Left kidney (tissue), 2 donors: Measurements from ENCODE around the gene MORN1. TPM values are rescaled to one million over a fixed set of nuclear protein-coding genes. Genes with fewer than 3 reads are reported as not detected.

Experiments used
- DNase-seq: peaks from one replicate; pipeline ENCODE4 v3.0.0-alpha.2; 2013
- polyA plus RNA-seq: library from polyadenylated mRNA; unstranded; fragments of 120-200 nt; gene quantifications from one replicate; pipeline ENCODE4 v1.2.1, GENCODE V29; 2013; ENCODE audit not compliant: insufficient read length

MORN1 gene
- polyA plus RNA-seq, 1 donor: 16.1 TPM

DNA sequence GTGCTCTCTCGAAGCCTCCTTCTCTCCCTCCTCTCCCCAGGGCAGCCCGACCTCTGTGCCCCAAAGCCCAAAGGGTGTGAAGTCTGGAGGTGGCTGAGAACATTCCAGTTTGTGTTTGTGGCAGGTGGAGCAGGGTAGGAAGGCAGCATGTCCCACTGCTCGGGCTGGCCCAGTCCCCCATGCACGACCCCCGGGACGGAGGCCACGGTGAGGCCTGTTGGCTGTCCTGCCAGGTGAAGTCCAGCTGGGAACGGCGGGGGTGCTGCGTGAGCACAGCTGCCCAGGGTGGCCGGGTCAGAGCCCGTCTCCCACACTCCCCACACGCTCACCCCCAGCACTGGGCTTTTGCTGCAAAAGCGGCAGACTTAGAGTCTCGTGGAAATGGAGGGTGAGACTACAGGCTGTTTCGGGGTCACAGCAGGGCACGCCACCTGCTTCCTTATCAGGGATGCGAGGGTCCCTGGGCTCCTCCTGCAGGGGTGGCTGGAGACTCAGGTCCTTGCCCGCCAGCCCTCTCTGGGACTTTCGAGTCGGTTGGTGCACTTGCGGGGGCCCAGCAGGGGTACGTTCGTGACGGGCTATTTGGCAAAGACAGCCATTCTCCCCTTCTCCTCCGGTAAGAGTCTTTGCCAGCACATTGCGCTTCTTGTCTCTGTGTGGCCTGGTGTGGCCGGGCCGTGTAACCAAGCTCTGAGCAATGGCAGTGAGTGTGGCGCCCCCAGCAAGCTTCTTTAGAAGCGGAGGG lies 40.3 kb downstream of the MORN1 start:
- DNase-seq: no peak

DNA sequence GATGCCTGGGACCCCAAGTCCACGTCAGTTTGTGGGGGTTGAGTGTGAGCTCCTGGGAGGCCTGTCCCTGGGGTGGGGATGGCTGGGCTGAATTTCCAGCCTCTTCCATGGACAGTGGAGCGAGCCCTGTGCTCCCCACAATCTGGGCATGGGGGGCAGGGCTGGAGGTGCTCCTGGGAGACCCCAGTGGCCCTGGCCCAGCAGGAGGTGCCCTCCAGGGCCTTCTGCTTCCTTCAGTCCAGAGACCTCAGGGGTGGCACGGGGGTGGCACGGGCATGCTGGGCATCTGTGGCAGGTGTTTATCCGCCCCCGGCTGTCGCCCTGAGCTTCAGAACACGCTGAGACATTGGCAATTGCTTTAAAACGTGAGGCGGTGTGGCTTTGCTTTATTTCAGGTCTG lies 40.9 kb downstream of the MORN1 start:
- DNase-seq: no peak

DNA sequence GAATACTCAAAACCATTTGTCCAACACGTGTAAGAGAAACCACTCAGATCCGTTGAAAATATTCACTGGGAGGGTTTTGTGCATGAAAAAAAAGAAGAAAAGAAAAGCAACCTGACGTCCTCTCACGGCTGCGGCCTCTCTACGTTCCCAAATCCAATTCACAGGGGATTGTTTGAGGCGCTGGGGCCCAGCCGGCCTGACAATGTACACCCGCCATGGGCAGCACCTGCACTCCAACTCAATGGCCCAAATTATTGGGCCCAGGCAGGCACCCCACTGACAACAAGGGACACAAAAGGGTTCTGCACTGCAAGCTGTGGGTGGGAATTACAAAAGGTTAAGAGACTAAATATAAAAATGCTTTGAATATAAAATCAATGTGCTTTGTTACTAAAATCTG lies 41.5 kb downstream of the MORN1 start:
- no peak for DNase-seq

DNA sequence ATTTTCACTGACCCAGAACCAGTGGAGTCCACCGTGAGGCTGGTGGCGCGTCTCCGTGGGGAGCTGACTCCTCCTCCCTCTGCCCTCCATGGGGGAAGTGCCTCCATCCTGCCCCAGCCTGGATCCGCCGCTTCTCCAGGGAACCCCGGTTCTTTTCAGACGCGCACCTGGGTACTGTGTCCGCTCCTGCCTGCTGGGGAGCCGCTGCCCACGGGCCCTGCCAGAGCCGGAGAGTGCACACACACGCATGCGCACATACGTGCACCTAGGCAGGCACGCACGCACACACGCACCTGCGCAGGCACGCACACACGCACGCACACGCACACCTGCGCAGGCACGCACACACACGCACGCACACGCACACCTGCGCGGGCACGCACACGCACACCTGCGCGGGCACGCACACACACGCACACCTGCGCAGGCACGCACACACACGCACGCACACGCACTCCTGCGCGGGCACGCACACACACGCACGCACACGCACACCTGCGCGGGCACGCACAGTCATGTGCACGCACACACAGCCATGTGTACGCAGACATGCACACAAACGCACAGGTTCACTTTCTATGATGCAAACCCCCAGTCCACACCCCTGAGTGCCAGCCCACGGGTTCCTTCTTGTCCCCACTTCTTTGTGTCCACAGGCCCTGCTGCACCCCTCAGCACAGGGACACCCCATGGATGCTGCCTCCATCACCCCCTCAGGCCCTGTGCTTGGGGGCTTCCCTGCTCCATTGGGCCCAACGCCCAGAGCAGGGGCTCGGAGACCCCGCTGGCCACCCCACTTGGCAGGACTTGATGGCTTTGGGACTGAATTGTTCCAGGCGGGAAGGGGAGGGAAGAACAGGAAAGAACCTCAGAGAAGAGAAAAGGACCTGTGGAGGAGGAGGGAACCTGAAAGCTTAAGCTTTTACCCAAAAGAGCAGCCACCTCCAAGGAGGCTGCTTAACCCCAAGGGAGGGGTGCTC lies 42.7 kb downstream of the MORN1 start:
- DNase-seq: no peak

DNA sequence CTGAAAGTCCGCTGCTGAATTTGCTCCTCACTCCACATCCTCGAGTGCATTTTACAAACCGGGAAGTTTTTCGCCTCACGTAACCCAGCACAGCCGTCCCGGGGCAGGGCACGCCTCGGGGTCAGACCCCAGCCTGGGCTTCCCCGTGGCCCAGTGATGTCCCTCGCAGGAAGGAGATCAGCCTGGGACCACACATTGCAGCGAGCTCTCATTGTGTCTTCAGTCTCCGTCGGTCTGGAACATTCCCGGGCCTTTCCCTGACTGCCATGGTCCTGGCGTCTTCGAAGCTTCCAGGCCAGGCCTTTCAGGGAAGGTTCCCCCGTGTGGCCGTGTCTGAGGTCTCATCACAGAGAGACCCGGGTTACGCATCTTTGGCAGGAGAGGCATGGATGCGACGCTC lies 43.5 kb downstream of the MORN1 start:
- DNase-seq: no peak

DNA sequence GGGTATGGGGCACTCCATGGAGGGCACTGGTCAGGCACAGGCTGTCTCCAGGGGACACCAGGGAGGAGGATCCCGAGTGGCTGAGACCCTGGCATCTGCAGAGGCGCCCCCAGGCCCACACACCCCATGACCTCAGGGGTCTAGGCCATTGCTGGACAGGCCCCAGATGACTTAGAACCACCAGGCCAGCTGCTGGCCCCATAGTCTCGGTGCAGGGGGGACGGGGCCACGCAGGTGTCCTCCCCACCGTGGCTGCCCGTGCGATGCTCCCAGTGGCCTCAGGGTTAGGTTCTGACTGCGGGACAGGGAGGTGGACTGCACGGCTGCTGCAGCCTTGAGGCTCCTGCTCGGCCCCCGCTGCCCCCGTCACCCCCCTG lies 44.0 kb downstream of the MORN1 start:
- no peak for DNase-seq

DNA sequence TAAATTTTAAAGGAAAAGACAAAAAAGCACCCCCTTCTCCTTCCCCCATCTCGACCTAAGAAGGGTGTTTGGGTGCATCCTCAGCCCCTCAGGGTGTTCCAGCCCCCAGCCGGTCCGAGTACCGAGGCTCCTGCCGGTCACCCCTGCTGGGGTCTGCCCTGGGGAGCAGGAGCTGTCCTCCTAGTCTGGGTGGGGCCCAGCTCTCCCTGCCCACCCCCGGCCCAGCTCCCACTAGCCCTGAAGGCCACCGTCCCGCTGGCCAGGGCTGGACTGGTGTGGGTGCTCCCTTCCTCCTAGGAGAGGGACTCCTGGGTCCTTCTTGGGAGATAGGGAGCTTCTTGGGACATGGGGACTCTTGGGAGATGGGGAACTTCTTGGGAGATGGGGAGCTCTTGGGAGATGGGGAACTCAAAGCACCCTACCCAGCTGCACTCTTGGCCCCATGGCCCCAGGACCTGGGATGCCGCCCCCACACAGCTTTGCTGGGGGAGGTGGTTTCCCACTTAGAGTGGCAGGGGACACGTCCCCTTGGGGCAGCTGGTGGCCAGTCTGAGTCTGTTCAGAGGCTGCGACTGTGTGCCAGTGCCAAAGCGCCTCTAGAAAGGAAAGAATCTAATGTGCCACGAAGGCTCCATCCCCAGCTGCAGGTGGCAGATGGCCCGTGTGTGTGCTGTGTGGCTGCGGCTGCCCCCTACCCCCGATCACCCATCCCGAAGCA lies 44.5 kb downstream of the MORN1 start:
- no peak for DNase-seq

DNA sequence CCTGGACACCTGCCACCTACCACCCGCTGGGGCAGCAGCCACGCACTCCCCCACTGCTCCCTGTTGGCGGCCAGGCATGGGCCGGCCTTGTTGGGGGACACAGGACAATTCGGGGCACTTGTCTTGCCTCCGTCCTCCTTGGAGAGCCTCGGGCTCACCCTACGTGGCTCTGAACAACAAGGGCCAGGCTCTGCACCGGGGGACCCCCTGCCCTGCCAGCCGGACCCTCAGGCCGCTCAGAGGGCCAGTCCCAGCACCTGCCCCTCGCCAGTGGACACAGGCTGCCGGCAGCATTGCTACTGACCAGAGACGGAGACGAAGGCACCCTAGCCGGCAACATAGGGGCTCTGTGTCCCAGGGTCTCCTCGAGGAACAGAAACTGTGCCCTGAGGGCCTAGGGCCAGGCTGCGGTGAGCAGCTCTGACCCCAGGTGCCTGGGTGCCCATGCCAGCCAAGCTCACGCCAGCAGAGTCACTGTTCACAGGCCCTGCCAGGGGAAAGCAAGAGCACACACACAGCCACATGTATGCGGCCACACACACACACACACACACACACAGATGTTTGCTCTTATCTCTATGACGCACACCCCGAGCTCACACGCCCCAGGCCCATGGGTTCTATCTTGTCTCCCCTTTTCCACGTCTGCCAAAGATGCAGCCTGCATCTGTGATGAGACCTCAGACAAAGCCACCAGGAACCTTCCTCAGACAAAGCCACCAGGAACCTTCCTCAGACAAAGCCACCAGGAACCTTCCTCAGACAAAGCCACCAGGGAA lies 45.9 kb downstream of the MORN1 start:
- DNase-seq: no peak

DNA sequence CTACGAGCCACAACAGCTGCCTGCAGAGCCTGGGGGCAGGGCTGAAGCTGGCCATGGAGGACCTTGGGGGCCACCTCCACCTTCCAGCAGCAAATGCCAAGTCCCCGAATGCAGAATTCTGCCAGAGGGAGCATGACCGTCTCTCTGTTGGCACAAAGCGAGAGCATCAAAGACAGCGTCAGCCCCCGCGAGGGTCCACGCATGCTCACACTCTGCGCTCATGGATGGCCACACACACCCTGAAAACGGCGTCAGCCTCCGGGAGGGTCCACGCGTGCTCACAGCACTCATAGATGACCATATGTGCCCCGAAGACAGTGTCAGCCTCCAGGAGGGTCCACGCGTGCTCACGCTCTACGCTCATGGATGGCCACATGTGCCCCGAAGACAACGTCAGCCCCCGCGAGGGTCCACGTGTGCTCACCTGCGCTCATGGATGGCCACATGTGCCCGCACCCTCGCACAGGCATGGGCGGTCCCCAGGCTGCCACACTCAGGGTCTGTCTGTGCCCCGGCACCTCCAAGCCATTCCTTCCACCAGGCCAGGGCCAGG lies 46.5 kb downstream of the MORN1 start:
- no peak for DNase-seq

DNA sequence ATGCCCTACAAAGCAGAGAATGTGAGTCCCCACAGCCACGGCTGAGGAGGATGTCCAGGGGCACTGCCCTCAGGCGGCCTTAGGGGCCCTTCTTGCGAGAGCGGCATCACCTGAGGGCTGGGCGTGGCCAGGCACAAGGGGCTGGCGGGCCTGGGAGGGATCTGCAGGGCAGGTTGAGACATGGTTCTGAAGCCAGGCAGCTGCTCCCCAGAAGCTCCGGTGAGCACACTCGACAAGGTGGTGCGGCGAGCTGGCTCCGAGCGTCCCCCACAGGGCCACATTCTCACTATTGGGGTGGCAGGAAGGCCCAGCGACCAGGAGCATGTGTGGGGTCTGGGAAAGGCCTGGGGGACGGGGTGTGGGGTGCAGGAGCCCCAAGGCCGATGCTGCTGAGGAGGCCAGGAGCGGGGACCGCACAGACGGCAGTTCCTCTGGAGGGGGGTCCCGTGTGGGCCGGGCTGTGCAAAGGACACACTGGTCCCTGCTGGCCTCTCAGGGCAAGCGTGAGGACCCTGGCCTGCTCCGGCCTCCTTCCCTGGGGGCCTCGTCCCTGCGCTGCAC lies 47.2 kb downstream of the MORN1 start:
- no peak for DNase-seq

DNA sequence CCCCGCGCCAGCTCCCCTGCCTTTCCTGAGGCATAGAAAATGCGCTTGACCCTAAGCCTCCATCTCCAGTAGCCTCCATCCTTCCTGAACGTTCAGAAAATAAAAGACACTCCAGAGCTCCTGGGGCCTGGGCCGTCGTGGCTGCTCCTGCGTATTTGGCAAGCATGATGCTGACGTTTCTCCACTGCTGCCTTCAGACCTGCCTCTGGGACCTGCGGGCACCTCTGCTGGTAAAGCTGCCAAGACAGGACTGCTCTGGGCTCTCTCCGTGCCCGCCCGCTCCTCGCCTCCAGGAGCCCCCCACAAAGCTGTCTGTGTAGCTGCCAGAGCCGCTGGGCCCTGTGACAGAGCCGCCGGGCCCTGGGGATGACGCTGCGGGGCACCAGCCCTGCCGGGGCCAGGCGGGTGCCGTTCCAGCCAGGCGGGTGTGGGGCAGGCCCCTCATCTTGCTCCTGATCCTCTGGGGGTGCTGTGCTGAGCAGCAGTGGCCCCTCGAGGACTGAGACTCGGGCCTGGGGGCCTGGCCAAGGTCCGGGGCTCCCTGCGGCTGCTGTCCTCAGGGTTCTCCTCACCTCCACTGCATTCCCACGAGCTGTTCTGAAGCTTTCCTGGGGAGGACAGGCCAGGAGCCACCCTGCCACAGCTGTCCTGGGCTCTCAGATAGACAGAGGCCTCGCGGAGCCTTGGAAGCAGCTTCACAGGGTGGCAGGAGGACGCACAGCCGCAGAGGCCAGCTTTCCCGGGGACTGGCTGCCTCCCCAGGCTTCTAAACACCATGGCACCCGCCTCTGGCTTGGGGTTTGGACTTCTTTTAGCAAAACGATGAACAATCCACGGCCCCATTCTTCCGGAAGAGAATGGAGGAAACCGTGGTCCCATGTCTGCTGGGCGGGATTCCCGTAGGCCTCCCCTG lies 48.1 kb downstream of the MORN1 start:
- no peak for DNase-seq

DNA sequence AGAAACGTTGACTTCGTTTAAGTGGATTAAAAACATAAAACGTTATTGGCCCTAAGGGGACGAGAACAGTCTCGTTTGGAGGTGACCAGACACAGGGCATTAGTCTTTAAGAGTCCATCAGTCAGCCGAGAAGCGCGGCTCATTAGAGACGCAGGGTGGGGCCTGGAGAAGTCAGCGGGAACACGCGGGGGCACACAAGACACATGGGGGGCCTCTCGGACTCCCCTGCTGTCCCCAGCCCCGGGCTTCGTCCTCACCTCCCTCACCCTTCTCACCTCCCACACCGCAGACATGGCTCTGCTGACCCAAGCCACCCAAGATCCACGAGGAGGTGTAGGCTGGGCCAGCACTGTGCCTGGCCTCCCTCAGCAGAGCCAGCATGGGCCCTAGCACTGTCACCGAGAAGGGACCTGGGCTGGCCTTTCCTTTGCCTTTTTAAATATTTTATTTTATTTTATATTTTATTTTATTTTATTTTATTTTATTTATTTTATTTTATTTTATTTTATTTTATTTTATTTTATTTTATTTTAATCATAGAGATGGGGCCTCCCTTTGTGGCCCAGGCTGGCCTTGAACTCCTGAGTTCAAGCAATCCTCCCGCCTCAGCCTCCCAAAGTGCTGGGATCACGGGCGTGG lies 48.9 kb downstream of the MORN1 start:
- no peak for DNase-seq

DNA sequence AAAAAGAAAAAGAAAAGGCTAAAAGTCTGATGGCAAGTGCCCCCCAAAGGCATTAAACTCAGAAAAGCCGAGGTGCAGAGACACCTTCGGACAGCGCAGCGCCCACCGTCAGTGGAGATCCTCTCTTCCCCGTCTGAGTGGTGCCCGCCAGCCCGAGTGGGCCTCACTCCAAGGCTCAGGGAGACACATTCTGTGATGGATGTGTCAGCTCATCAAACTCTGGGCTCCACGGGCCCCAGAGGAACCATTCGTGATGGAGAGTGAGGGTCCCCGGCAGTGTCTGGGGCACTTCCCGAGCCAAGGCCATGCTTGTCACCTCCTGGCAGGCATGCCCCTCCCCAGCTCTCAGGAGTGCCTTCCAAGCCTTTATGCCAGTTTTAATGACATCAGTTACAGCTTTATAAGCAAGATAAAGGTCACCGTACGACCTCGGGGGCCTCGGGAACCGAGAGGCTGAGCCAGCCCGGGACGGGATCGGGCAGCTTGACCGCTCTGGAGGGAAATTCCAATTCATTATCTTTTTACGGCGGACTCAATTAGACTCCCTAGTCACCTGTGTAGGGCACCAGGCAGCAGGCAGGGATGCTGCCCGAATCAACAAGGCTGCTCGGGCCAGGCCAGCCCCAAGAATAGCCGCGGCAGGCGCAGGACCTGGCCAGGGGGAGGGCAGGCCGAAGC lies 49.5 kb downstream of the MORN1 start:
- DNase-seq: no peak

DNA sequence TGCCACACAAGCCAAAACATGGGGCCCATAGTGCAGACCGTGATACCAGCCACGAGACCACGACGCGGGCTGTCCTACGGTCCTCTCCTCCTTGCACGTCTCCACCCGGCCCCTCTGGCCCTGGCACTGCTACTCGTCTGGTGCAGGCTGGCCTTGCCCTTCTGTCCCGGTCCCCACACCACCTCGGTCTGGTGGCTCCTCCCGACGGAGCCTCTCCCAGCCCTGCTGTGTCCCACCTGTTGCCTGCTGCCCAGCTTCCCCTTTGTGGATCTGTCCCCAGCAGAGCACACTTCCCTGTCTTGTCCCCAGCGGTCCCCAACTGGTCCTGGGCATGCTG lies 50.5 kb downstream of the MORN1 start:
- DNase-seq: no peak

DNA sequence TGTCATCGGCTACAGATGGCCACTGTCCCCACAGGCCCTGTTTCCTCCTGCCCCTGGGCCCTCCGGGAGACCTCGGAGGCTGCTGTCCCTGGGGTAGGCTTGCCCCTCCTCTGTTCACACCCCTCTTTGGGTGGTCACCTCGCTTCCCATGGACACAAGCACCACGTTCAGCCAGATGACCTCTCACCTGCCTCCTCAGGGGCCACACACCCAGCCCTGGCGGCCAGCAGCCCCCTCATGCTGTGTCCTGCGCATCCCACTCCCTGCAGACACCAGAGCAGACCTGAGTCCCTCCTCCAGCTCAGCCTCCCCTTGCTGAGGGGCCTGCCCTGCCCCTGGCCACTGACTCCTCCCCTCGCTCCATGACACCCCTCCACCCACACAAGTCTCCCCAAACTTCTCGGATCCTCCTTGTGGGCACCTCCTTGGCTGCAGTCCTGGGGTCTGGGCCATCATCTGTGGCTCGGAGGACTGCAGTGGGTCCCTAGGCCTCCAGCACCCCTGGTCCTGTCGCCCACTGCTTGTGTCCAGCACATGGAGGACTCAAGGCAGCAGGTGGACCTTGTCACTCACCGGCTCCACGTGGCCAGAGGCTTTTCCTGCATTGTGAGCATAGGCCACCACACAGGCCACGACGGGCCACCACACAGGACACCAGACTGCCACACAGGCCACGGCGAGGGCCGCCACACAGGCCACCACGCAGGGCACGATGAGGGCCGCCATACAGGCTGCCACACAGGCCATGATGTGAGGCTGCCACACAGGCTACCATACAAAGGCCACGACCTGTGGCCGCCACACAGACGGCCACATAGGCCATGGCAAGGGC lies 51.1 kb downstream of the MORN1 start:
- DNase-seq: no peak

DNA sequence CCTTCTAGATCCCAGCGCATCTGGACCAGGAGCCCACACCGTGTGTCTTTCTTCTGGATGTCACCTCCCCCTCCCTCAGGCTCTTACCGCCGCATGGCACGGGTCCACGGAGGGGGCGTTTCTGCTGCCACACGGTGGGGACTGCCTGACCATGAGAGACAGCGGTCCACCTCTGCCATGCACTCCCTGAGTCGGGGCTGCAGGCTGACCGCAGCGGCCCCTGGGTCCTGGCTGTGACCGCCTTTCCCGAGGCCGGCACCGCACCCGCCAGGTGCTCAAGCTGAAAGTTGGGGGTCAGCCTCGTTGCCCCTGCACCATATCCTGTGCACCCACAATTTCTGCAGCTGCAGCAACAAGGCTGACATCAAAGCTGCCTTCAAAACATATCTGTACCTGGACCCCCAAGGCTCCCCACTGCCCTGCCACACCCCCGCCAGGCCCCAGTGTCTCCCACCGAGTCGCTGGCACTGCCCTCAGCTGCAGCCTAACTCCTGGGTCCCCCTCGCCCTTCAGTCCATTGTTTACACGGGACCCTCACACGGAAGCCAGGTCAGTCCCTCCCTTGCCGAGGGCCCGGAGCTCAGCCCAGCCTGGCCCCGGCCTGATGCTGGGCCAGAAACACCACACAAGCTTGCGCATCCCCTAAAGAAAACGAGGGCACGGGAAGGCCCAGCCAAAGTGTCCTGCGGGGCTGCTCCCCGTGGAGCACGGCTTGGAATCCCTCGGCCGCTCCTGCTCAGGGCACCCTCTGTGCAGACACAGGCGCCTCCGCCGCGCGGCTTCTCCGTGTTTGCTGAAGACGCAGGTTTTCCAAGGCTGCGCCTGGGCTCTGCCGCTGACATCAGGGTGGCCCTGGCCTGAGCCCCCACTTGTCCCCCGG lies 51.9 kb downstream of the MORN1 start:
- no peak for DNase-seq

DNA sequence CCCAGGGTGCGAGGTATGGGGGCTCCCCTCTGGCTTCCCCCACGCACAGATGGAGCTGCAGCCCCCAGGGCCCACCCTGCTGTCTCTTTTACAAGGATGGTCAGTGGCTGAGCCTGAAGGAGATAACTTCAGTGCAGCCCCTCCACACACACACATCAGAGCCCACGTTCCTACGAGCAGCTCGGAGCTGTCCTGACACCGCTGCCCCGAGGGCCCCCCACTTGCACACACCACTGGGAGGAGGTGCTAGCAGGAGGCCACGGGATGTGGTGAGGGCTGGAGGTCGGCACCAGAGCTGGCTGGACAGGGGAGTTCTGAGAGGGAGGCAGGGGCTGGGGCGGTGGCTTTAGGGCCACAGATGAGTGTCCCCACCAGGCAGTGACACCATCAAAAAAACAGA lies 53.9 kb downstream of the MORN1 start:
- no peak for DNase-seq
